Fibroblast of skin of right quadriceps (primary cell): ENCODE results near the gene MICALL2.

ENCODE experiments used
- DNase-seq: peaks from one replicate; pipeline ENCODE4 v3.0.0-alpha.2; 2013

MICALL2 gene

DNA sequence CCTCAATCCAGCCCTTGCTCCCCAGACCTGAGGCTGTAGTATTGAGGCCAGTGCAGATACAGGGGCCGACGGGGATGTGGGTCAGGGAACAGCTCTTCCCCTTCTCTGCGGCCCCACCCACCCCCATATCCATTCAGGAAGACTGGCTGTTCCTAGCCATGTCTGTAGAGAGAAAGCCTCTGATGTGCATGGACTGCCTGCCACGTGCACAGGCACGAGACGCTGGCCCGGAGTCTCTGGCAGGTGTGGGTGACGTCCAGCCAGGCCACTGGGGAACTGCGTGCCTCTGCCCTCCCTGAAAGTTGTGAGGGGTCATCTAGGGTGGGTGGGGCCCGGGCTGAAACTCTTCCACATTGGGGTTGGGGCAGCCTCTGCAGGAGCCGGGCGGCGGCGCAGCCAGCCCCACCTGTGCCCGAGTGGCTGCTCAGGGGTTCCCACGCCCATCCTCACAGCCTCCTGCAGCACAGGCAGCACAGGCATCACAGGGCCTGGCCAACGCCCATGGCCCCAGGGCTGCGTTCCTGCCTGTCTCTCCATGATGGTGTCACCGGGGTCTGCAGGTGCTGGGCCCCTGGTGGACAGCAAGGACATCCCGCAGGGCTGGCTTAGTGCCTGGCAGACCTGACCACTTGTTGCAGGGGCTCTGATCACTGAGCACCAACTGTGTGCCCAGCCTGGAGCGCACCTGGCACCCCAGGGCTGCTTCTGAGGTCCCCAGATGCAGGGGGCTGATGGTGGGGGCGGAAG, 27.5 kb downstream of the MICALL2 start:
- DNase-seq = no peak

DNA sequence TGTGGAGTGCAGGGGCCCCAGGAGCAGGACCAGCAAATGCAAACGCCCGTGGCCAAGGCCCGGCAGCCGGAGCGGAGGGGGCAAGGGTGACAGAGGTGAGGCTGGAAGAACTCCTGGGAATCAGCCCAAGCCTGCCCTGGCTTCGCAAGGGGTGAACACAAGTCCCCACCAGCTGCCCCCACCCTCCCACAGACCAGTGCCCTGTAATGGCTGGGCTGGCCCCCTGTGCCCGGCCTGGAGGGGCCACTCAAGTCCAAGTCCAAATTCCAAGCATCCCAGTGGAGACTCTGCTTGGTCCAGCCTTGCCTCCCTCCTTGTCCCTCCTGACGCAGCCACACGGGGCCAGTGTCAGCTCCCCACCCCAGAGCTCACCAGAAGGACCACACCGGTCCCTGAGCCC, 28.0 kb downstream of the MICALL2 start:
- DNase-seq = no peak

DNA sequence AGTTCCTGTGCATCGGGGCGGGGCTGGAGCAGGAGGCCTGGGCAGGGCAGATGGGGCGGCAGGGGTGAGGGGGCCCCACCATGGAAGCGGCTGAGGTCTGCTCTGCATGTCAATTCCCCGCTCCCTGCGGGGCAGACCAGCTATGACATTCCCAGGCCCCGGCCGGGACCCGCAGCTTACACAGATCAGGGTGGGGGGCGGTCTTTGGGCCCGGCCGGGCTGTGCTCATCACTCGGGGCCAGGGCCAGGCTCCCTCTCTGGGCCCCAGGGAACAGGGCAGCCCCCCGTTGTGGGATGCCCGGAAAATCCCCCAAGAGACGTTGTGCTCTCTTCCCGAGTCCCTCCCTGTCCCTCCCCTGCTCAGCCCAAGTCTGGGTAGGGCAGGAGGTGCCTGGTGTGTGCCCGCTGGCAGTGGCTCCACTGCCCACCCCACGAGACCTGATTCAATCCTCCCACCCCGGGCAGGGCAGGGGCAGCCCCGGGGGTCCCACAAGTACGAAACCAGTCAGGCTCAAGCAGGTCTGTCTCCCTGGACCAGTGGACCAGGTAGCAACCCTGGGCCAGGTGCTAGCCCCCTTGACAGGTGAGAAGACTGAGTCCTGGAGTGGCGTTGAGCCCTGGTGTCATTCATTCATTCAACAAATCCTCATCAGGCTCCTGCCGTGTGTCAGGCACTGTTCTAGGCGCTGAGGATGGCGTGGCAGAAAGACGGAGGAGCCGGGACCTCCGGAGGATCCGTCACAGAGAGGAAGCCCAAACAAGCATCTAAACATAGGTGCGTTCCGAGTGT, 29.0 kb downstream of the MICALL2 start:
- no peak for DNase-seq

DNA sequence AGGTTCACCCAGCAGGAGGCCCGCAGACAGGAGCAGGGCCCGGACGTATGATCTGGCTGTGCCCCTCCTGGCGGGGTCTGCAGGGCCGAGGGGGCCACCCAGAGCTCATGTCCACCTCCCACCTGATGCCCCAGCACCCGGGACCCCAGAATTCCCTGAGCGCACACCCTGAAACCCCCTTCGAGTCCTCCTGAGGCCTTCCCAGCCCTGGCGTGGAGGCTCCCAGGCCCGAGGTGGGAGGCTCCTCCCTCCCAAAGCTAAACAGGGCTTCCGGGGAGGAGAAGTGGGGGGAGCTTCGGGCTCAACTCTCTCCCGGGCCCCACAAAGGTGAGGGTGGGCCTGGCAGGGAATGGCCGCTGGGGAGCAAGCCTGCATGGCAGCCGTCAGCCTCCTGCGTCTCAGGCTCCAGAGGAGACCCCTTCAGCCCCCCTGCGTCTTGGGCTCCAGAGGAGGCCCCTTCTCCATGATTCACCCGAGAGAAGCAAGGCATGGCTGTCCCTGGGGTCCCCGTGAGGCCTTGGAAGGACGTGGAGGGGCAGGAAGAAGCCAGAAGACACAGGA, 30.2 kb downstream of the MICALL2 start:
- DNase-seq = no peak

DNA sequence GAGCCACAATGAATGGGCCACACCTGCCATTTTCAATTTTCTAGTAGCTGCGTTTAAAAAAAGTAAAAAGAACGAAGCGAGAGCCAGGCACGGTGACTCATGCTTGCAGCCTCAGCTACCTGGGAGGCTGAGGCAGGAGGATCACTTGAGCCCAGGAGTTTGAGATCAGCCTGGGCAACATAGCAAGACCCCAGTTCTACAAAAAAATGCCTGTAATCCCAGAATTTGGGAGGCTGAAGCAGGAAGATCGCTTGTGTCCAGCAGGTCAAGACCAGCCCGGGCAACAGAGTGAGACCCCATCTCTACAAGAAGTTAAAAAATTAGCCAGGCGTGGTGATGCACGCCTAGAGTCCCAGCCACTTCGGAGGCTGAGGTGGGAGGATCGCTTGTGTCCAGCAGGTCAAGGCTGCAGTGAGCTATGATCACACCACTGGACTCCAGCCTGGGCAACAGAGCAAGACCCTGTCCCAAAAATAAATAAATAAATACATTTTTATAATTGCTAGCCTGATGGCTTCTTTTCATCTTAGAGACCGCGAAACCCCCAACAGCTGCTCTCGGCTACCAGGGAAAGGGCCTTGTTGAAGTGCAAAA, 32.1 kb downstream of the MICALL2 start:
- no peak for DNase-seq

DNA sequence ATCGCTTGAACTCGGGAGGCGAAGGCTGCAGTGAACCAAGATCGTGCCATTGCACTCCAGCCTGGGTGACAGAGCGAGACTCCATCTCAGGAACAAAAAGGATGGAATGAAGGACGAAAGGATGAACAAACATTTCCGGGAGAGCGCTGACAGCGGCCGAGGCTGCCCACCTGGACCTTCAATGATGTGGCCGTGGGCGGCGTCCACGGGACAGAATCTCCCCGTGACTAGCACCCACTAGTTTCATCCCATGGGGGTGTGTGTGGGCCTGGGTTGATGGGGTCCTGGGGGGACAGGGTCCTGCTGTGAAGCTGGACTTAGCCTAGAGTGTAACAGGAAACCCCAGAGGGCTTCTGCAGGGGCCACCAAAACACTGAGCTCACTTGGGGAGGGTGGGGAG, 32.8 kb downstream of the MICALL2 start:
- DNase-seq = no peak

DNA sequence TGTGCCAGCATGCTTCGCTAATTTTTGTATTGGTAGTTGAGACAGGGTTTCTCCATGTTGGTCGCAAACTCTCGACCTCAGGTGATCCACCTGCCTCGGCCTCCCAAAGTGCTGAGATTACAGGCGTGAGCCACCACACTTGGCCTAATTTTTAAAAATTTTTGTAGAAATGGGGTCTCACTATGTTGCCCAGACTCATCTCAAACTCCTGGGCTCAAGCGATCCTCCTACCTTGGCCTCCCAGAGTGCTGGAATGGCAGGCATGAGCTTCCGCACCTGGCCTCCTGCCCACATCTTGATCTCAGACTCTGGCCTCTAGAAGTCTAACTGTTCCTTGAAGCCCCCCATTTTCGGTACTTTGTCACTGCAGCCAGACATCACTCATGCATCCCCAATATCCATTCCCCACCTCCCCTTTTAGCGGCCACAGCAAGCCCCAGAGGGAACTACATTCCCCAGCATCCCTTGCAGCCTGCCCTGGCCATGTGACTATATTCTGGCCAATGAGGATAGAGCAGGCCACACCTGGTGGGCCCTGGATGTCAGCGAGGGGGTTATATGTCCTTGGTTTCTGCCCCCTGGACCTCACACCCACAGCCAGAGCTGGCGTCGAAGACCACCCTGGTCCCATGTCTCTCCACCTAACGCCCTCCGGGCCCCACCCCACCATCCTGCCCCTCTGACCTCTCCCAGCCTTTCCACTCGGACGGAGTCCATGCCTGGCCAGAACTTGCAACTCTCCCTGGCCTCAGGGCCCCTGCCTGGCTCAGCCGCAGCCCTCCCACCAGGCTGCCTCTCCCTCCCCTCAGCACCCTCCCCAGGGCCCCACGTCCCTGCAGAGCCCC, 33.8 kb downstream of the MICALL2 start:
- DNase-seq = no peak

DNA sequence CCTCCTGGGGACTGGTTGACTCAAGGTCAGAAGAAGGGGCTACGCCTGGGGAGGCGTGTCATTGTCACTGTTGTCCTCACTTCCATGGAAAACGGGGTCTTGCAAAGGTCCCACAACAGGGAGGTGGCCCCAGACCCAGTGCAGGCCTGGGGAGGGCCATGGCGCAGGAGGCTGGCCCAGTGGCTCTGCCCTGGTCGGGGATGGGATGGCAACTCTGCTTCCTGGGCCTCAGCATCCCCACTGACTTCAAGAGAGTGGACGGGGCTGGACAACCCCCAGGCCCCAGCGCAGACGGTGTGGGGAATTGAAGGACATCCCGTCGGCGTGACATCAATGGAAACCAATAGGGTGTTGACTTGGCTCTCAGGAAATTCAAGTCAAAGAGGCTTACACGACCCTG, 35.2 kb downstream of the MICALL2 start:
- no peak for DNase-seq

DNA sequence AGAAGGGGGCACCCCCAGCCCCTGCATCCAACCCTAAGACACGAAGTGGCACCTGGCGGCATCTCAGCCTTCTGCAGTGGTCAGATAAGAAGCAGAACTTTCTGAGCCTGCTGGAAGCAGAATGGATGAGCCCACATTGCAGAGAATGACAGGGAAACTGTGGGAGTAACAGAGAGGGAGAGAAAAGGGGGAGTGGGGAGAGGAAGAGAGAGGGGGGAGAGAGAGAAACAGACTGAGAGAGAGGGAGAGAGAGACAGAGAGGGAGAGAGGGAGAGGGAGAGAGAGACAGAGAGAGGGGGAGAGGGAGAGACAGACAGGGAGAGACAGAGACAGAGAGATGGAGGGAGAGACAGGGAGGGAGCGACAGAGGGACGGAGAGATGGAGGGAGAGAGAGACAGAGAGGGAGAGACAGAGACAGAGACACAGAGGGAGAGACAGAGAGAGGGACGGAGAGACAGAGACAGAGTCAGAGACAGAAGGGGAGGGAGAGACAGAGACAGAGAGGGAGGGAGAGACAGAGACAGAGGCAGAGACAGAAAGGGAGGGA, 35.9 kb downstream of the MICALL2 start:
- no peak for DNase-seq

DNA sequence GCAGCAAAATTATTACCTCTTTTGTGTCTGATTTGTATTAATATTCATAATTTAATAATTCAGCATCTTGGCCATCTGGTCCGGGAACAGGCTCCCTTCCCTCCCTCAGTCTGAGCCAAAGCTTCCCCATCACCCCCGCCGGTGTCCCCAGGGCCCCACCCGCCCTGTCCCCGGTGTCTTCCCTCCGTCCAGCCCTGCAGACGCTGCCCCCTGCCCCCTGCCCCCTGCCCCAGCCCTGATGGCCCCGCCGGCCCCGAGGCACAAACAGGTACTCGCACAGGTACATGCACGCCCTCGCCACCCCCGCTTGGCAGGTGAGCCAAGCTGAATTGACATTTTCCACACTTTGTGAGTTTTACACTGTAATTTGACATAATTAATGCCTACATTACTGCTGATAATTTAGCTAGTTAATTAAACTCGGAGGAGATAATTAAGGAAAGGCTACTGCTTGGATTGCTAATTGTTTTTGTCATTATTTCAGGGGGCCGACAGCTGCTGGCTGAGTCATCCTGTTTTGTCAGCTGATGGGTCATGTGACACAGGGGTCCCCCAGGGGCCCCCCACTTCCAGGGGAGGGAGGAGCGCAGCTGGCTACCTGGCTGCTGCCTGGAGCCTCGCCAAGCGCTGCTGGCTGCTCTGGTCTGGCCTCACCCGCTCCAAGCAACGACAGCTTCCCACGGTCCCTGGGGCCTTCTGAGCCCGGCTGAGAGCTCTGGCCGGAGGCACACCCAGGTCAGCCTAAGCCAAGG, 36.6 kb downstream of the MICALL2 start:
- DNase-seq = no peak

DNA sequence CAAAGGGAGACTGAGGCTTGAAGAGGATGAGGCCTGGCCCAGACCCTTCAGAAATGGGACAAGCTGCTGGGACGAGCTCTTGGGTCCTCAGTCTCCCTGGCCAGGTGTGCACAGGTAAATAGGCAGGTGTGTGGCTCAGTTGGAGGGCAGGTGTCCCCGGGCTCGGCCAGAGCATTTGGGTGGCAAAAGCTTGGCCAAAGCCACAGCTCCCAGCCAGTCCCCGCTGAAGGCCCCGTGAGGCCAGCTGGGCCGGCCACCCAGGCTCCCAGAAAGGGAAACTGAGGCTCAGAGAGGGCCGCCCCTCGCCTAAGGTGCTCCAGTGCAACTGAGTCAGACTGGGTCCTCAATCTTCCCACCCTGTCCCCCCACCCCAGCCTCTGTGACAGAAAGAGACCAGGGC, 37.3 kb downstream of the MICALL2 start:
- DNase-seq = no peak

DNA sequence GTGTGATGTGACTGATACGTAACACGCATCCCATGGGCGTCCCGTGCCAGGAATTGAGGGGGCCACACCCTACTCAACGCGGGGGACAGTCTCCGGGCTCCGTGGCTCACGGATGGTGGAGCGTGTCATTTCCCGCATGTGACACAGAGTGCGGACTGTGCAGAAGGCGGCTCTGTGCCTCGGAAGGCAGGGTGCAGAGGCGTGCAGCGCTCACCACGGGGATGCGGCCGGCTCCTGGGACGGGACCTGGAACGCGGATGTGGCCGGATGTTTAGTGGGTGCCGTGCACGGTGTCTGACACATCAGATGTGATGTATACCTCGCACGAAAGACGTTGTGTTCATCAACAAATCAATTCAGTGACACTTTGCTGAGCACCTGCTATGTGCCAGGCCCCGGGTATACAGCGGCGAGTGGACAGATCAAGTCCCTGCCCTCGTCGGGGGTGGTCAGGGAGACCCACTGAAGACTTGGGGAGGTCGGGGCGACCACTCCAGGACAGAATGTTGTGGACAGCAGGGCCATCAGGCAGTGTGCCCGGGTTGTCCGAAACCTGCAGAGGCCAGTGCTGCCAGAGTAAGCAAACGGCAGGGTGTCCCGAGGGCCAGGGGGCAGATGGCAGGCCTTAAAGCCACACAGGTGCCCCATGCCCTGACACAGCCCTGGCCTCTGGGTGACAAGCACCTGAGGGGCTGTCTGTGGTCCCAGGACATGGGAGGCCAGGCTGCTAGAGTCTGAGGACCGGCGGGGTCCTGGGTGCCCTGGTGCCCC, 38.1 kb downstream of the MICALL2 start:
- DNase-seq = no peak

DNA sequence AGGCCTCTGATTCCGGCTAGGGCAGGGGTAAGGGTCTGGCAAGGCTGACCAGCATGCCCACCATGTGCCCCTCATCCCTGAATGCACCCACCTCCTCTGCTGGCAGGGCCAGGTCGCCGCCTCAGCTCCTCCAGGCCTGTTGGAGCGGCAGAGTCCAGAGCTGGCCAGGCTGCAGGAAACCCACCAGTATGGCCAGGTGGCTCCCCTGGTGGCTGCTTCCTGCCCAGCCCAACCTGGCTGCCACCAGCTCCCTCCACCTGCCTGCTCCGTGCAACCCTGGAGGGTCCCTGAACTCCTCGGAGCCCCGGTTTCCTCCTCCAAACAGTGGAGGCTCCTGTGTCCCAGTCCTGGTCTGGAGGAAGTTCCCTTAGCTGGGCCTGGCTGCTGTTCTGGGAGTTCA, 39.6 kb downstream of the MICALL2 start:
- DNase-seq = no peak

DNA sequence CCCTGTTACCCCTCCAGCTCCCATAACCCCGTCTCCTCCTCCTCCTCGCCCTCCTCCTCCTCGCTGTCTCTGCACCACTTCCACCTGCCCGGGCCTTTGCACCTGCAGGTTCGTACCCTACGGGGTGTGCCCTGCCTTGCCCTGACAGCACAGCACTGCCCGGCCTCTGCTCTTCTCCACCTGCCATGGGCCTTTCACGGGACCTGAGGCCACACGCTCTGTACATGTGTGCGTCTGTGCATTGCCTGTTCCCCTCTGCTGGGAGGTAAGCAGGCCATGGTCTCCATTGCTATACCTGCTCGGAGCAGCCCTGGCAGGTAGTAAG, 40.0 kb downstream of the MICALL2 start:
- no peak for DNase-seq

DNA sequence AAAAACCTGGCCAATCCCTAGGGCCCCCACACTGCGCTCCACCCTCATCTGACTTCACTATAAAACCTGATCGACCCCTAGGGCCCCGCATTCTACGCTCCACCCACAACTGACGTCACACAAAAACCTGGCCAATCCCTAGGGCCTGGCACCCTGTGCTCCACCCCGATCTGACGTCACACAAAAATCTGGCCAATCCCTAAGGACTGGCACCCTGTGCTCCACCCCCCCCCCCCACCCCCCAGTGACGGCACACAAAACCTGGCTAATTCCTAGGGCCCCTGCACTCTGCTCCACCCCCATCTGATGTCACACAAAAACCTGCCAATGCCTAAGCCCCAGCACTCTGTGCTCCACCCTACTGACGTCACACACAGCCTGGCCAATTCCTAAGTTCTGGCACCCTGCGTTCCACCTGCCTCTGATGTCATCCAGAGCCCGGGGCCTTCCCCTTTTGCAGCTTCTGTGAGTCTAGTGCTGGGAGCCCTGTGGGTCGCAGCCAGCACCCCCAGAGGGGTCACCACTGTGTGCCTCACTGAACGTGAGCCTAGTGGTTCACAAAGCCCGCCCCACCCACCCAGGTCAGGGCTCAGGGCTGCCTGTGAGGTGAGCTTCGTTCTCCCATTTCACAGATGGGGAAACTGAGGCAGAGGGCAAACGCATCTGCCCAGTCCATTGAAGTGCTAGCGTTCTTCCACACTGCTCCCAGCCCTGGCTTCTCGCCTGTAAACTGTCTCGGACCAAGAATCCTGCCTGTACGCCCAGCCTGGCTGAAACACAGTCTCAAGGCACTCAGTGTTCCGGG, 40.6 kb downstream of the MICALL2 start:
- no peak for DNase-seq

DNA sequence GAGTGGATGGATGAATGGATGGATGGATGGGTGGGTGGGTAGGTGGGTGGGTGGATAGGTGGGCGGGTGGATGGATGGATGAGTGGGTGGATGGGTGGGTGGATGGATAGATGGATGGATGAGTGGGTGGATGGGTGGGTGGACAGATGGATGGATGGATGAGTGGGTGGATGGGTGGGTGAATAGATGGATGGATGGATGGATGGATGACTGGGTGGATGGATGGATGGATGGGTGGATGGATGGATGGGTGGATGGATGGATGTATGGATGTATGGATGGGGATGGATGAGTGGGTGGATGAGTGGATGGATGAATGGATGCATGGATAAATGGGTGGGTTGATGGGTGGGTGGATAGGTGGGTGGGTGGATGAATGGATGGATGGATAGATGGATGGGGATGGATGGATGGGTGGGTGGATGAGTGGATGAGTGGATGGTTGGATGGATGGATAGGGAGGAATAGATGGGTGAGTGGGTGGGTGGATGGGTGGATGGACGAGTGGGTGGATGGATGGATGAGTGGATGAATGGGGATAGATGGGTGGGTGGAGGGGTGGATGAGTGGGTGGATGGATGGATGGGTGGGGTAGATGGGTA, 43.8 kb downstream of the MICALL2 start:
- DNase-seq = no peak

DNA sequence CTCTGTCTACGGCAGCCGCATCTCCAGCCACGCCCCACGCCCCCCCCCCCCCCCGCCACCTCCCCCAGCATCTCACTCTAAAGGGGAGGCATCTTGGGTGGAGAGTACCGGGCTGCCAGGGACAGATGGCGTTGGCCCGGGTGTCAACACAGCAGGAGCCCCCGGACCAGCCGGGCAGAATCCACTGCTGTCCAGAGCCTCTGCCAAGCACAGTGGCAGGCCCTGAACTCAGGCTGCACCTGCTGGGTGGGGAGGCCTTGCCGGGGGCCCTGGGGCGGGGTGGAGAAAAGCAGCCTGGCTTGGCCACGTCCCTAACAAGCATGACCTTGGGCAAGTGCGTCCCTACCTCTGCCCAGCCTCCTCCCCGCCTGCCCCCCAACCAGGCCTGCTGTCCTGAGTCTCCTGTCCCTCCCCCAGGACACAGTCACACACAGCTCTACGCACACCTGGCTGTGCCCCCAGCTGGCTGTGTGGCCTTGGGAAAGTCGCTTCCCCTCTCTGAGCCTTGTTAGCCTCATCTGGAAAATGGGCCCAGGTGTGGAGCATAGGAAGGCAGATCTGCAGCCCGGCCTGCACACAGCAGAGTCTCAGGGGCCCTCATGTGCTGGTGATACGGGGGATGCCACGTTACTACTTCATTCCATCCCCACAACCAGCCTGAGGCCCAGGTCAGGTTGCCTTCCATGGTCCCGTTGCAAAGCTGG, 45.2 kb downstream of the MICALL2 start:
- no peak for DNase-seq

DNA sequence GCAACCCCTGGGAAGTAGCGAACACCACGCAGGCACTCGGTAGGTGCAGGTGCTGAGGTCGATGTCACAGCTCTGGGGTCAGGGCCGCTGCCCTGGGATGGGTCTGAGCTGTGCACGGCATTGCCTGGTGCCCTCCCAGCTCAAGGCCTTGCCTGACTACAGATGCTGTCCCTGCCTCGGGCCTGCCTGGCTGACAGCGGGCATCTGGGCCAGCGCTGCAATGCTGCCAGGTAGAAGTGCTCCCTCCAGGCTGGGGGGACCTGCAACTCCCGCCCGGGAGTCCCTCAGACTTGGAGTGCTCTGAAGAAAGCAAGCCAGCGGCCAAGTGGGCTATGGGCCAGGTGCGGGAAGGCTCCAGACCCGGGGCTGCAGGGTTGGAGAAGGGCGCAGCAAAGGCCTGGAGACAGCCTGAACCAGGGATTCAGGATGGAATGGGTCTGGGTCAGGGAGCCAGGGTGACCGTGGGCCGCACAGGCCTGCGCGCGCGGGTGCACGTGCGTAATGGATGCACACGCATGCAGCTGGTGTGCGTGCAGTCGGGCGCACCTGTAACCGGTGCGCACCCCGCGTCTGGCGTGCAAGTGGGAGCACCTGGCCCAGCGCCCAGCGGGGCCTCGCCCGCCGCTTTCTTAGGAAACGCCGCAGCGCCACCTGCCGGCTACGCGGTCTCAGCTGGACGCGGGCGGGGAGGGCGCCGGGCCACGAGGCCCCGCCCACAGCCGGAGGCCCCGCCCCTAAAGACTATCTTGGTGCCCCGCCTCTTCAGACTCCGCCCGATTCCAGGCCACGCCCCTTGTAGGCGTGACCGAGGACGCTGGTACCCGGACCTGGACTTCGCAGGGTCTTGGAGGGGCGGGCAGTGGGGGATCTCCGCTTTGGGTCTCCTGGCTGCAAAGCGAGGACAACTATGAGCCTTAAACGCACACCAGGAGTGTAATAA, 46.7 kb downstream of the MICALL2 start:
- DNase-seq = peak; percentile 70
